T-helper 2 cell (primary cell): ENCODE measurements around the gene HNMT.

Experiments used
- DNase-seq, 5 experiments: peaks; one replicate each; pipeline versions ENCODE4 v3.0.0 to v3.0.0-alpha.2; 2012 to 2022

The HNMT gene

GRCh38 chr2:138059487-138060300 is 95.4 kb downstream of the HNMT start:
- DNase-seq: no peak

GRCh38 chr2:138060301-138060635 is 96.0 kb downstream of the HNMT start:
- no peak for DNase-seq

- DNase-seq: no peak
Observed at GRCh38 chr2:138061961-138062360, 97.7 kb downstream of the HNMT start.

- DNase-seq: no peak
Observed at GRCh38 chr2:138063181-138063580, 98.9 kb downstream of the HNMT start.
